Right lobe of liver (tissue), 6 donors: ENCODE results near the gene ARHGAP25. TPM values are rescaled to one million over a fixed set of nuclear protein-coding genes. Genes with fewer than 3 reads are reported as not detected.
A peak's percentile ranks its signal among the peaks of the same experiment; 100 is the strongest.

Experiments used
- ATAC-seq, 4 donors: fragments of 200-7000 bp; cut with Tn5 transposase; one replicate each; pipeline ENCODE4 v1.9.1; 2020; ENCODE audit warnings: mild to moderate bottlenecking in 4 of 4, moderate library complexity in 4 of 4
- DNase-seq, 3 donors: peaks; one replicate each; pipeline ENCODE4 v3.0.0-alpha.2; 2020
- H3K27ac ChIP-seq, 3 donors: fragments of 200-600 bp; one replicate each; pipeline ENCODE4 v1.8.0; 2022
- H3K27me3 ChIP-seq, 2 donors: fragments of 200-600 bp; one replicate each; pipeline ENCODE4 v1.8.0; 2022
- H3K36me3 ChIP-seq, 4 donors: fragments of 200-600 bp; sonication (generic) in 1 of 4; one replicate each; pipeline versions ENCODE4 v1.5.1 to v1.8.0; 2017 to 2022; ENCODE audit warnings: control low read depth in 1 of 4
- H3K4me1 ChIP-seq, 4 donors: fragments of 200-600 bp; sonication (generic) in 1 of 4; one replicate each; pipeline versions ENCODE4 v1.5.1 to v1.8.0; 2017 to 2022; ENCODE audit warnings: control low read depth in 1 of 4
- H3K4me3 ChIP-seq, 3 donors: fragments of 200-600 bp; one replicate each; pipeline ENCODE4 v1.8.0; 2022
- H3K9me3 ChIP-seq, 4 donors: fragments of 200-600 bp; sonication (generic) in 1 of 4; one replicate each; pipeline versions ENCODE4 v1.5.1 to v1.8.0; 2017 to 2022; ENCODE audit warnings: control low read depth in 1 of 4
- POLR2A ChIP-seq: fragments of 450-650 bp; IDR thresholded peaks from one replicate; pipeline ENCODE4 v1.6.1; 2017; ENCODE audit warnings: antibody characterized with exemption, mild to moderate bottlenecking
- WGBS: methylation state at CpG from one replicate; pipeline ENCODE4 v1.1.6; 2018; ENCODE audit warnings: low coverage, low lambda C conversion rate; ENCODE audit not compliant: insufficient coverage; ENCODE audit errors: missing lambda C conversion rate; 5-methylcytosine and 5-hydroxymethylcytosine counted together
- intact Hi-C, 2 donors: fragments of 100-400 bp; cut with DNase I; formaldehyde crosslinking; loops; one replicate each; pipeline versions ENCODE4 v1.11.2 to v1.14.1; 2022
- total RNA-seq, 6 experiments: library from RNA; depleted of rRNA in 2 of 6; stranded (reverse); fragments of >200 nt in 2 of 6; fragmentation: NEBNext Ultra II Directional in 3 of 6; extraction: Animal tissue kit (Norgen Biotek cat#: 25700) in 3 of 6; gene quantifications; one replicate each; pipeline versions ENCODE4 v1.1.0 to v1.2.4, GENCODE V29; 2016 to 2023
- TF ChIP-seq, protein P1 (sequence below), 4 donors: fragments of 200-600 bp in 3 of 4; fragments of 450-650 bp in 1 of 4; IDR thresholded peaks; one replicate each; pipeline versions ENCODE4 v1.5.1 to v1.8.0; 2016 to 2022; ENCODE audit warnings: antibody characterized with exemption in 4 of 4, mild to moderate bottlenecking in 2 of 4
- donor health status: DM: no; HTN: yes; CAD: no.
- donor health status: DM: no; HTN: no; CAD: no.
- donor health status: DM: no; HTN: no; CAD: no.
- donor health status: DM: no; HTN: yes; CAD: no.
- donor health status: DM: no; HTN: yes; CAD: no.

ARHGAP25 gene
- total RNA-seq, 6 experiments from 2014 or later = 3.3 to 9.8 (median 5.0) TPM

GRCh38 chr2:68839260-68839833 lies 104.7 kb downstream of the ARHGAP25 start:
- H3K9me3 ChIP-seq = no peaks in the 10 kb centered on the region
- intact Hi-C loops = loop anchor here in 1 of 2 donors (10.0 kb wide), 1 partner anchor 385 kb away; no protein-coding TSS in a partner anchor
- H3K4me3 ChIP-seq = no peak overlapping the region
- H3K27me3 ChIP-seq = no peaks in the 10 kb centered on the region
- WGBS = 60% methylated on average over 1 of the region's 2 CpGs
- no peak overlapping the region for H3K27ac ChIP-seq
- H3K36me3 ChIP-seq = no peaks in the 10 kb centered on the region
- no peaks in the 10 kb centered on the region for H3K4me1 ChIP-seq
- TF ChIP-seq, protein P1, sequence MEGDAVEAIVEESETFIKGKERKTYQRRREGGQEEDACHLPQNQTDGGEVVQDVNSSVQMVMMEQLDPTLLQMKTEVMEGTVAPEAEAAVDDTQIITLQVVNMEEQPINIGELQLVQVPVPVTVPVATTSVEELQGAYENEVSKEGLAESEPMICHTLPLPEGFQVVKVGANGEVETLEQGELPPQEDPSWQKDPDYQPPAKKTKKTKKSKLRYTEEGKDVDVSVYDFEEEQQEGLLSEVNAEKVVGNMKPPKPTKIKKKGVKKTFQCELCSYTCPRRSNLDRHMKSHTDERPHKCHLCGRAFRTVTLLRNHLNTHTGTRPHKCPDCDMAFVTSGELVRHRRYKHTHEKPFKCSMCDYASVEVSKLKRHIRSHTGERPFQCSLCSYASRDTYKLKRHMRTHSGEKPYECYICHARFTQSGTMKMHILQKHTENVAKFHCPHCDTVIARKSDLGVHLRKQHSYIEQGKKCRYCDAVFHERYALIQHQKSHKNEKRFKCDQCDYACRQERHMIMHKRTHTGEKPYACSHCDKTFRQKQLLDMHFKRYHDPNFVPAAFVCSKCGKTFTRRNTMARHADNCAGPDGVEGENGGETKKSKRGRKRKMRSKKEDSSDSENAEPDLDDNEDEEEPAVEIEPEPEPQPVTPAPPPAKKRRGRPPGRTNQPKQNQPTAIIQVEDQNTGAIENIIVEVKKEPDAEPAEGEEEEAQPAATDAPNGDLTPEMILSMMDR (IDR thresholded peaks at IDR 0.05) = peak; percentile 51 to 76 (median 64)
- TF ChIP-seq POLR2A = no peak
- ATAC-seq = peak; percentile 51 to 72 (median 64)
- no peak for DNase-seq

GRCh38 chr2:68845043-68845442 lies 110.4 kb downstream of the ARHGAP25 start:
- Histone ChIP-seq H3K27me3 (no peaks in the 10 kb centered on the region), H3K36me3 (no peaks in the 10 kb centered on the region), H3K4me1 (no peaks in the 10 kb centered on the region), H3K9me3 (no peaks in the 10 kb centered on the region), H3K4me3 (no peak overlapping the region), H3K27ac (no peak overlapping the region)
- no peak for DNase-seq
- ATAC-seq = no peak
- WGBS = 76% methylated on average over 2 of the region's 2 CpGs
- TF ChIP-seq, protein P1 (IDR thresholded peaks at IDR 0.05) = no peak
- TF ChIP-seq POLR2A = no peak
- intact Hi-C loops = no loop called here

DNA sequence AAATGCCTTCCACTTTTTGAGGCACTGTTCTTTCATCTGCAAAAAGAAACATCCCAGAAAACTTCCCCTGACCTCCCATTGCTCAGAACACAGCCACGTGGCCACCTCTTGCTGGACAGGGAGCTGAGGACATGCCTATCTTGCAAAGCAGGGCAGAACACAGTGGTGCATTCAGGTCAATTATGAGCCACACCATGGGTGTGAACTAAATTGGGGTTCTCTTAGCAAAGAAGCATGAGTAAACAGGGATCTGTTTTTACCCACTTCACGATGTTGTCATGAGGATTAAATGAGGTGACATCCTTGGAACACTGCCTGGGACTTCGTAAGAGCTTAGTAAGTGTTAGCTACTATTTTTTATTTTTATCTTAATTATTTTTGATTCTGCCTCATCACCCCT lies 111.5 kb downstream of the ARHGAP25 start:
- no peak for DNase-seq
- intact Hi-C loops = no loop called here
- no peak overlapping the region for H3K27ac ChIP-seq
- no peaks in the 10 kb centered on the region for H3K4me1 ChIP-seq
- TF ChIP-seq POLR2A = no peak
- TF ChIP-seq, protein P1 (IDR thresholded peaks at IDR 0.05) = no peak
- H3K9me3 ChIP-seq = no peaks in the 10 kb centered on the region
- WGBS = 68% methylated on average over 3 of the region's 3 CpGs
- no peaks in the 10 kb centered on the region for H3K36me3 ChIP-seq
- no peak overlapping the region for H3K4me3 ChIP-seq
- ATAC-seq = no peak
- no peaks in the 10 kb centered on the region for H3K27me3 ChIP-seq

- H3K27ac ChIP-seq = no peak overlapping the region
- intact Hi-C loops = no loop called here
- ATAC-seq = no peak
- no peak for TF ChIP-seq POLR2A
- TF ChIP-seq, protein P1 (IDR thresholded peaks at IDR 0.05) = no peak
- no peaks in the 10 kb centered on the region for H3K27me3 ChIP-seq
- H3K4me1 ChIP-seq = no peaks in the 10 kb centered on the region
- H3K36me3 ChIP-seq = no peaks in the 10 kb centered on the region
- H3K9me3 ChIP-seq = no peaks in the 10 kb centered on the region
- no peak for DNase-seq
- H3K4me3 ChIP-seq = no peak overlapping the region
Measured at GRCh38 chr2:68847751-68848150, 113.1 kb downstream of the ARHGAP25 start.

- 46% methylated on average over 4 of the region's 4 CpGs for WGBS
- intact Hi-C loops = no loop called here
- H3K4me3 ChIP-seq = no peak overlapping the region
- no peaks in the 10 kb centered on the region for H3K36me3 ChIP-seq
- DNase-seq = no peak
- H3K27me3 ChIP-seq = no peaks in the 10 kb centered on the region
- TF ChIP-seq, protein P1 (IDR thresholded peaks at IDR 0.05) = no peak
- no peak for TF ChIP-seq POLR2A
- no peaks in the 10 kb centered on the region for H3K4me1 ChIP-seq
- H3K9me3 ChIP-seq = no peaks in the 10 kb centered on the region
- no peak overlapping the region for H3K27ac ChIP-seq
- ATAC-seq = peak; percentile 37 to 74 (median 54)
Measured at GRCh38 chr2:68849579-68850030, 115.0 kb downstream of the ARHGAP25 start.
